ENCODE data around the gene EIF2AK3. TPM values are rescaled to one million over a fixed set of nuclear protein-coding genes. Genes with fewer than 3 reads are reported as not detected.

EIF2AK3 gene
- total and polyA plus RNA-seq, 5 donors from 2014 or later = 4.5 to 36.9 (median 7.2) TPM

DNA sequence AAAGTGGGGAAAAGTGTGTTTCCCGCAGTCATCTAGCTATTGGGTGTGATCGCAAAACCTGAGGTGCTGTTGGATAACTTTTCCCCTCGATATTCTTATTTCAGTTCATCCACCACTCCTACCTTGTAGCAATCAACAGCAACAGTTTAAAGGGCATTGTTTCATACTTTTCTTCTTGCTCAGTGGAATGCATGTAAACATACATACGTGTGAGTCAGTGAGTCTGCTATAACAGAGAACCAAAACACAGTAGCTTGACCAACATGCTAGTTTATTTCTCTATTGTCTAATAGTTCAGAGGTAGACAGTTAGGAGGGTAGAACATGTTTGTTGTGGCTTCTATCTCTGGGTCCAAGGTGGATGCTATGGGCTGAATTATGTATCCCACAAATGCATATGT, 97.2 kb downstream of the EIF2AK3 start:
- Mint-ChIP-seq H3K27ac (no peak overlapping the region), H3K36me3 (no peaks in the 10 kb centered on the region), H3K27me3 (peaks cover 6% of the 10 kb centered on the region), H3K9me3 (no peaks in the 10 kb centered on the region), H3K4me3 (no peak overlapping the region), H3K4me1 (no peaks in the 10 kb centered on the region)
- Histone ChIP-seq H3K36me3 (ENCODE audit: control insufficient read depth, insufficient read depth, low read length) (no peaks in the 10 kb centered on the region), H3K4me3 (ENCODE audit: low read depth, low read length) (no peak overlapping the region), H3K4me1 (ENCODE audit: control insufficient read depth, insufficient read depth, low read length, poor library complexity, severe bottlenecking) (no peaks in the 10 kb centered on the region), H3K9me3 (ENCODE audit: control insufficient read depth in 2 of 2, low read length in 2 of 2) (no peaks in the 10 kb centered on the region), H3K27ac (ENCODE audit: insufficient read depth, low read length, poor library complexity, severe bottlenecking) (no peak overlapping the region), H3K27me3 (ENCODE audit: control insufficient read depth, insufficient read depth, low read length) (no peaks in the 10 kb centered on the region)
- DNase-seq (no peak), ATAC-seq (ENCODE audit: low read depth in 2 of 2) (no peak)

DNA sequence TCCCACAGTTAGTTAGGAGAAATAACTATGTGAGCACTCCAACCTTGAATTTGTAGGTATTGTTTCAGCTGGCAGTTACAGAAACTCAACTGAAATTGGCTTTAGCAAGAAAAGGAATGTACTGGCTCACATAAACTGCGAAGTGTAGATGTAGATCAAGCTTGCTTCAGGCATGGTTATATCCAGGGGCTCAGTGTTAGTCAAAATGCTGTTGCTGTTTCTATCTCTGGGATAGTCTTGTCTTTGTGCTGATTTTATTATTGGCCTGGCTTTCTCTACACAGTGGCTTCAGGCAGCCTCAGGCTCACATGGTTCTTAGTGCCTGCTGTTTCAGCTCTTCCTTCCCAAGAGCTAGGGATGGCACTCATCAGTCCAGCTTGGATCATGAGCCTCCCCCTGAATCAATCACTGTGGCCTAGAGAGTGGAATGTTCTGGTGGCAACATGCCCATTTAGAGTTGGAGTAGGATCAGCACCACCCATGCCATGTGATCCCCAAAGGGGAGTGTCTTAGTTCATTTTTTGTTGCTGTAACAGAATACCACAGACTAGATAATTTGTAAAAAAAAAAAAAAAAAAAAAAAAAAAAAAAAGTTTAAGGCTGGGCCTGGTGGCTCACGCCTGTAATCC, 105.7 kb downstream of the EIF2AK3 start:
- no peak overlapping the region for H3K4me3 ChIP-seq (ENCODE audit: low read depth, low read length)
- no peaks in the 10 kb centered on the region for H3K4me1 ChIP-seq (ENCODE audit: control insufficient read depth, insufficient read depth, low read length, poor library complexity, severe bottlenecking)
- H3K36me3 ChIP-seq (ENCODE audit: control insufficient read depth, insufficient read depth, low read length) = no peaks in the 10 kb centered on the region
- peaks cover 8% of the 10 kb centered on the region for H3K27me3 ChIP-seq (ENCODE audit: control insufficient read depth, insufficient read depth, low read length)
- Mint-ChIP-seq H3K27ac (no peak overlapping the region), H3K36me3 (no peaks in the 10 kb centered on the region), H3K4me3 (no peak overlapping the region), H3K9me3 (no peaks in the 10 kb centered on the region), H3K27me3 (no peaks in the 10 kb centered on the region), H3K4me1 (no peaks in the 10 kb centered on the region)
- H3K9me3 ChIP-seq (ENCODE audit: control insufficient read depth in 2 of 2, low read length in 2 of 2) = no peaks in the 10 kb centered on the region
- DNase-seq (no peak), ATAC-seq (ENCODE audit: low read depth in 2 of 2) (no peak)
- H3K27ac ChIP-seq (ENCODE audit: insufficient read depth, low read length, poor library complexity, severe bottlenecking) = no peak overlapping the region

DNA sequence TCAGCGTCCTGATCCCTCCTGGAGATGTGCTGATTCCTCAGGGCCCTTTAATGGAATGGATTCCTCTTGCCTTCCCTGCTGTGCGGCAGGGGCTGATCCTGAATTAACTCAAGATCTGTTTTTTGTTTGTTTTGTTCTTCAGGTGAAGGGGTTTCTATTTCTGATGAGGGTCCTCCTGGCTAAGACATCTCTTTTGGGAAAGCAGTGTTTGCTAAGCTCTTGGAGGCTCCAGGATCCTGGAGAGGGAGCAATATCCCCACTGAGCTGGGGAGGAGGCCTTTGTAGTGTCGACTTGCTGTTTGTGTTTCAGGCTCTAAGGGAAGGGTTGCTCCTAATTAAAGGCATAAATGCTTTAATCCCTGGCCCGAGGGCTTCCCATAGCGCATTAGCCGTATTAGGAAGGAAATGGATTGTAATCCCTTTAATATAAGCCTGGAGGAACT, 109.5 kb downstream of the EIF2AK3 start:
- Mint-ChIP-seq H3K27ac (no peak overlapping the region), H3K9me3 (peaks cover 0 to 6% (median 0%) of the 10 kb centered on the region in 7 donors), H3K27me3 (peaks cover 7% of the 10 kb centered on the region), H3K4me3 (no peak overlapping the region), H3K4me1 (no peaks in the 10 kb centered on the region), H3K36me3 (no peaks in the 10 kb centered on the region)
- Histone ChIP-seq H3K27me3 (ENCODE audit: control insufficient read depth, insufficient read depth, low read length) (peaks cover 8% of the 10 kb centered on the region), H3K36me3 (ENCODE audit: control insufficient read depth, insufficient read depth, low read length) (no peaks in the 10 kb centered on the region), H3K4me3 (ENCODE audit: low read depth, low read length) (no peak overlapping the region), H3K4me1 (ENCODE audit: control insufficient read depth, insufficient read depth, low read length, poor library complexity, severe bottlenecking) (no peaks in the 10 kb centered on the region), H3K27ac (ENCODE audit: insufficient read depth, low read length, poor library complexity, severe bottlenecking) (no peak overlapping the region), H3K9me3 (ENCODE audit: control insufficient read depth in 2 of 2, low read length in 2 of 2) (no peaks in the 10 kb centered on the region)
- no peak for ATAC-seq (ENCODE audit: low read depth in 2 of 2)
- DNase-seq = no peak

Other genes with a start within 250 kb of the EIF2AK3 start
- gene FOXI3, start 174.8 kb downstream of the EIF2AK3 start, total RNA-seq = not detected
- gene FOXI3, start 174.8 kb downstream of the EIF2AK3 start, polyA plus RNA-seq = not detected
- gene RPIA, start 64.2 kb upstream of the EIF2AK3 start, total RNA-seq = 24.2 TPM
- 10 to 100 TPM; 41.8 to 51.9 (median 44.4) TPM for gene RPIA, start 64.2 kb upstream of the EIF2AK3 start, polyA plus RNA-seq